NCI-H774 (cell line): ENCODE results near the gene CALHM5.

Source experiments
- DNase-seq: peaks from one replicate; lab custom pipeline; 2025; lab: John Stamatoyannopoulos, UW

CALHM5 gene

GRCh38 chr6:116508527-116508926 is 2.9 kb upstream of the CALHM5 start:
- no peak for DNase-seq

- DNase-seq, result no peak
Observed at GRCh38 chr6:116512111-116512559, 696 bp downstream of the CALHM5 start.

- no peak for DNase-seq
Observed at GRCh38 chr6:116512734-116513133, 1.3 kb downstream of the CALHM5 start.

- no peak for DNase-seq
Observed at GRCh38 chr6:116513224-116513875, 1.9 kb downstream of the CALHM5 start.

GRCh38 chr6:116514111-116514510 is 2.7 kb downstream of the CALHM5 start:
- DNase-seq, result no peak

GRCh38 chr6:116515141-116515540 is 3.7 kb downstream of the CALHM5 start:
- DNase-seq, result no peak

GRCh38 chr6:116518621-116519368 is 7.4 kb downstream of the CALHM5 start:
- no peak for DNase-seq

- no peak for DNase-seq
Observed at GRCh38 chr6:116522896-116523295, 11.5 kb downstream of the CALHM5 start.

- no peak for DNase-seq
Observed at GRCh38 chr6:116524236-116524635, 12.8 kb downstream of the CALHM5 start.

GRCh38 chr6:116528133-116528532 is 16.7 kb downstream of the CALHM5 start:
- no peak for DNase-seq

- DNase-seq, result no peak
Observed at GRCh38 chr6:116528780-116529179, 17.3 kb downstream of the CALHM5 start.

- no peak for DNase-seq
Observed at GRCh38 chr6:116529466-116530290, 18.2 kb downstream of the CALHM5 start.

GRCh38 chr6:116530436-116530835 is 19.0 kb downstream of the CALHM5 start:
- peak; percentile 98 for DNase-seq

- peak; percentile 68 for DNase-seq
Observed at GRCh38 chr6:116531675-116532570, 20.5 kb downstream of the CALHM5 start.

- no peak for DNase-seq
Observed at GRCh38 chr6:116533233-116533957, 22.0 kb downstream of the CALHM5 start.

- no peak for DNase-seq
Observed at GRCh38 chr6:116535109-116535508, 23.7 kb downstream of the CALHM5 start.

GRCh38 chr6:116536216-116536621 is 24.8 kb downstream of the CALHM5 start:
- DNase-seq, result peak; percentile 81

GRCh38 chr6:116542426-116542825 is 31.0 kb downstream of the CALHM5 start:
- no peak for DNase-seq

- no peak for DNase-seq
Observed at GRCh38 chr6:116543149-116543548, 31.7 kb downstream of the CALHM5 start.

GRCh38 chr6:116545651-116546050 is 34.2 kb downstream of the CALHM5 start, which contains the start of gene TRAPPC3L:
TSS of gene TRAPPC3L (minus strand) at chr6:116545684. CDS start at chr6:116545514, 170 bp downstream.
- DNase-seq, result no peak

GRCh38 chr6:116547358-116547757 is 35.9 kb downstream of the CALHM5 start:
- DNase-seq, result no peak
